Measurements from ENCODE around the gene PRKCZ.

DNA sequence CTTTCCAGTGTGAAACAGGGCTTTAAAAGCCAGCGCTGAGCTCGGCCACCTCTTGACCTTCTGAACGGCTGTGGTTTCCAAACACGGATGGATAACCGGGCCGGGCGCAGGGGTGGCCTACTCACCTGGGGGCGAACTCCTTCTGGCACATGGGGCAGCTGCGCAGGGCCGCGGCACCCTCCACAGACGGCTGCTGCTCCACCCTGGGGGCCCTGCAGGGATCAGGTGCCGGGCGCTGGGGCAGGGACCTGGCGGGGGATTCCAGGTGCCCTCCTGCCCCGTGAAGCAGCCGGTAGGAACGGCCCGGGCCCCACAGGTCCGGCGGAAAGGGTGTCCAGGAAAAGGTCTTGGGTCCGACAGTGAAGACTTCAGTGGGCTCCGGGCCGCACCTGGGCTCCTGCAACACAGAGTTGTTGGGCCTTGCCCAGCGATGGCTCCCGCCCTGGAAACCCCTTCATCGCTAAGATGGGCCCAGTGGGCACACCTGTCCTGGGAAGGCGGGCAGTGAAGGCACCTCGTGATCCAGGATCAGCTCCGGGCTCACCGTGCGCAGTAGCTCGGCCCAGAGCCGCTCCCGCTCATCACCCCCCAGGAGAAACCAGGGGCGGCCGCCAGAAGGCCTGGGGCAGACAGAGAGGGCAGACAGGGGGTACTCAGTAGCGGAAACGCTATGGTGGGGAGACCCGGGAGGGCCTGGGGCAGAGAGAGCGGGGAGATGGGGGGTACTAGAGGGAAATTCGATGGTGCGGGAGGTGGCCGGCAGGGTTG lies 143.5 kb downstream of the PRKCZ start:
- TF ChIP-seq CTCF (IDR thresholded peaks at IDR 0.05) (no peak), EZH2 (IDR thresholded peaks at IDR 0.05) (no peak)

All from neural progenitor cell (in vitro differentiated cells).